ENCODE results near the gene ZNF446. TPM values are rescaled to one million over a fixed set of nuclear protein-coding genes. Genes with fewer than 3 reads are reported as not detected.

ZNF446 gene
- total and polyA plus RNA-seq, 9 of the 15 experiments (the other 6 are each of a cell fraction or from before 2014, with no cell fraction given): 0.07 to 4.8 (median 1.2) TPM

DNA sequence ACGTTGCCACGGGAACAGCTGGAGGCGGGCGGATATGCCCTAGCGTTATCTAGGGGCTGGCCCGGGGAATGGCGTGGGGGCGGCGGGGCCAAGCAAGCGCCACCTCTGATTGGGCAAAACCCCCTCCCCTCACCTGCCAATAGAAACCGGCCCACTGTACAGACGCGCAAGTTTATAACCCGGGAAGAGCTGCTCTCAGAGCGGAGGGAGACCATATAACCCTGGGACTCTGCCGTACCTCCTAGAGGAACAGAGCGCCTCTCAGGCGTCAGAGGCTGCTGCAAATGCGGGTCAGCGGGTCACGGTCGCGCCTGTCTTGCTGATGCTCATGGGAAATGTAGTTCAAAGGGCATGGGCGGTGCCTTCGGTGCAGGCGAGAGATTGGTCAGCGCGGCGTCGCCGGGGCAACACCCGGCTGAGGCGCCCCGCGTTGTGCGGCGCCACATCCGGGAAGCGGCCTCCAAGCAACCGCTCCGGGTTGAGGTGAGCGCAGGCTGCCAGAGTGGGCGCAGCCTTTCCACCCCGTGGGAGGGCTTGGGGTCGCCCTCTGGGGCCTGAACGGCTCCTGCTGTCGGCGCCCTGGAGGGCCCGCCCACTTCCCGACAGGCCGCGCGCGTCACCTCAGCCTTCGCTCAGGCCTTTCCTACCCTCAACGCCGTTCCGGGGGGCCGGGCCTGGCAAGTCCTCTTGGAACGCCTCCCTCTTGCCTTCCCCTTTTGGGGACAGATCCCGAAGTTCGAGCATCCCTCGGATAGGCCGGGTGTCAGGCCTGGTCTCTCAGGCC, at the start of gene ZNF446 (continued):
- TF ChIP-seq GTF2B (IDR thresholded peaks at IDR 0.05; ENCODE audit: extremely low read depth, insufficient read length): no peak
- no peak for TF ChIP-seq XRCC5 (IDR thresholded peaks at IDR 0.05; ENCODE audit: low read depth, low read length)
- no peak for TF ChIP-seq GATAD2B (IDR thresholded peaks at IDR 0.05; ENCODE audit: borderline replicate concordance)
- TF ChIP-seq, protein P1, sequence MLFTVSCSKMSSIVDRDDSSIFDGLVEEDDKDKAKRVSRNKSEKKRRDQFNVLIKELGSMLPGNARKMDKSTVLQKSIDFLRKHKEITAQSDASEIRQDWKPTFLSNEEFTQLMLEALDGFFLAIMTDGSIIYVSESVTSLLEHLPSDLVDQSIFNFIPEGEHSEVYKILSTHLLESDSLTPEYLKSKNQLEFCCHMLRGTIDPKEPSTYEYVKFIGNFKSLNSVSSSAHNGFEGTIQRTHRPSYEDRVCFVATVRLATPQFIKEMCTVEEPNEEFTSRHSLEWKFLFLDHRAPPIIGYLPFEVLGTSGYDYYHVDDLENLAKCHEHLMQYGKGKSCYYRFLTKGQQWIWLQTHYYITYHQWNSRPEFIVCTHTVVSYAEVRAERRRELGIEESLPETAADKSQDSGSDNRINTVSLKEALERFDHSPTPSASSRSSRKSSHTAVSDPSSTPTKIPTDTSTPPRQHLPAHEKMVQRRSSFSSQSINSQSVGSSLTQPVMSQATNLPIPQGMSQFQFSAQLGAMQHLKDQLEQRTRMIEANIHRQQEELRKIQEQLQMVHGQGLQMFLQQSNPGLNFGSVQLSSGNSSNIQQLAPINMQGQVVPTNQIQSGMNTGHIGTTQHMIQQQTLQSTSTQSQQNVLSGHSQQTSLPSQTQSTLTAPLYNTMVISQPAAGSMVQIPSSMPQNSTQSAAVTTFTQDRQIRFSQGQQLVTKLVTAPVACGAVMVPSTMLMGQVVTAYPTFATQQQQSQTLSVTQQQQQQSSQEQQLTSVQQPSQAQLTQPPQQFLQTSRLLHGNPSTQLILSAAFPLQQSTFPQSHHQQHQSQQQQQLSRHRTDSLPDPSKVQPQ (CRISPR knock-in tag; IDR thresholded peaks at IDR 0.05; ENCODE audit: borderline replicate concordance): no peak
- peak; percentile 60 for TF ChIP-seq BHLHE40 (IDR thresholded peaks at IDR 0.05; ENCODE audit: low read length)
- peak; percentile 74; the same call in 1 of the 2 replicates for TF ChIP-seq ZNF830 (CRISPR knock-in tag; IDR thresholded peaks at IDR 0.05)
- TF ChIP-seq PKNOX1 (IDR thresholded peaks at IDR 0.05): peak; percentile 63
- TF ChIP-seq GABPB1 (CRISPR knock-in tag; IDR thresholded peaks at IDR 0.05): peak; percentile 91
- TF ChIP-seq ZNF239 (CRISPR knock-in tag; IDR thresholded peaks at IDR 0.05): no peak
- peak; percentile 85 to 89 for TF ChIP-seq MNT (conservative IDR thresholded peaks at IDR 0.05)
- TF ChIP-seq YY1 (IDR thresholded peaks at IDR 0.05; ENCODE audit: borderline replicate concordance in 1 of 3, control insufficient read depth in 1 of 3, extremely low read depth in 1 of 3, insufficient read depth in 3 of 3, insufficient read length in 1 of 3, insufficient replicate concordance in 2 of 3, low read depth in 1 of 3, low read length in 2 of 3): peak in 2 of 3 experiments; percentile 14 to 15
- no peak for TF ChIP-seq ZNF668 (CRISPR knock-in tag; IDR thresholded peaks at IDR 0.05)
- TF ChIP-seq ZNF184 (CRISPR knock-in tag; IDR thresholded peaks at IDR 0.05): no peak
- peak; percentile 67 for TF ChIP-seq SNRNP70 (optimal IDR thresholded peaks at IDR 0.05; ENCODE audit: low read depth, low read length)
- no peak for TF ChIP-seq TEAD2 (tag; IDR thresholded peaks at IDR 0.05)
- TF ChIP-seq FOXP1 (CRISPR knock-in tag; IDR thresholded peaks at IDR 0.05): peak; percentile 10
- no peak for TF ChIP-seq ZNF707 (CRISPR knock-in tag; conservative IDR thresholded peaks at IDR 0.05)
- TF ChIP-seq CTCF (IDR thresholded peaks at IDR 0.05 in 2 of 3, conservative IDR thresholded peaks at IDR 0.05 in 1 of 3; ENCODE audit: insufficient read depth in 2 of 3, low read depth in 1 of 3, low read length in 3 of 3): peak in 2 of 3 experiments; percentile 21 to 33; a peak in 1 of 6 replicates
